GM12872 (cell line): ENCODE results near the gene SIK2.

Experiments used
- TF ChIP-seq, protein P1 (sequence below): IDR thresholded peaks from 3 replicates; pipeline ENCODE4 v1.5.1; 2011; ENCODE audit warnings: low read depth, mild to moderate bottlenecking, low read length, moderate library complexity; ENCODE audit not compliant: insufficient read depth

Gene SIK2

DNA sequence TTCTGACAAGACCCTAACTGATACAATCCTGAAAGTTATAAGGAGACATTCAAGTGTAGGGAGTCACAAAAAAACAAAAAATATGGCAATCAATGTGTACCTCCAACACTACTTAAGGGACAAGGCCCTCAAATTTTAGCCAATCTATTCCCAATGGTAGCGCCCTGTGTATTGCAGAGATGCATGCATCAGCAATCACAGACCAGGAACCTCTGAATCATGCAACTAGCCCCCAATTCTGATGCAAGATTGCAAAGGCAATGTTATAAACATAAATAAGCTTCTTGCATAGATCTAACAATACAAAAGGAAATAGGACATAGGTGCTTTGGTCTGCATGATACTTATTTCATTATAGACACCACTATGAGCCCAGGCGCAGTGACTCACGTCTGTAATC, 29.7 kb upstream of the SIK2 start:
- TF ChIP-seq, protein P1, sequence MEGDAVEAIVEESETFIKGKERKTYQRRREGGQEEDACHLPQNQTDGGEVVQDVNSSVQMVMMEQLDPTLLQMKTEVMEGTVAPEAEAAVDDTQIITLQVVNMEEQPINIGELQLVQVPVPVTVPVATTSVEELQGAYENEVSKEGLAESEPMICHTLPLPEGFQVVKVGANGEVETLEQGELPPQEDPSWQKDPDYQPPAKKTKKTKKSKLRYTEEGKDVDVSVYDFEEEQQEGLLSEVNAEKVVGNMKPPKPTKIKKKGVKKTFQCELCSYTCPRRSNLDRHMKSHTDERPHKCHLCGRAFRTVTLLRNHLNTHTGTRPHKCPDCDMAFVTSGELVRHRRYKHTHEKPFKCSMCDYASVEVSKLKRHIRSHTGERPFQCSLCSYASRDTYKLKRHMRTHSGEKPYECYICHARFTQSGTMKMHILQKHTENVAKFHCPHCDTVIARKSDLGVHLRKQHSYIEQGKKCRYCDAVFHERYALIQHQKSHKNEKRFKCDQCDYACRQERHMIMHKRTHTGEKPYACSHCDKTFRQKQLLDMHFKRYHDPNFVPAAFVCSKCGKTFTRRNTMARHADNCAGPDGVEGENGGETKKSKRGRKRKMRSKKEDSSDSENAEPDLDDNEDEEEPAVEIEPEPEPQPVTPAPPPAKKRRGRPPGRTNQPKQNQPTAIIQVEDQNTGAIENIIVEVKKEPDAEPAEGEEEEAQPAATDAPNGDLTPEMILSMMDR: no peak

DNA sequence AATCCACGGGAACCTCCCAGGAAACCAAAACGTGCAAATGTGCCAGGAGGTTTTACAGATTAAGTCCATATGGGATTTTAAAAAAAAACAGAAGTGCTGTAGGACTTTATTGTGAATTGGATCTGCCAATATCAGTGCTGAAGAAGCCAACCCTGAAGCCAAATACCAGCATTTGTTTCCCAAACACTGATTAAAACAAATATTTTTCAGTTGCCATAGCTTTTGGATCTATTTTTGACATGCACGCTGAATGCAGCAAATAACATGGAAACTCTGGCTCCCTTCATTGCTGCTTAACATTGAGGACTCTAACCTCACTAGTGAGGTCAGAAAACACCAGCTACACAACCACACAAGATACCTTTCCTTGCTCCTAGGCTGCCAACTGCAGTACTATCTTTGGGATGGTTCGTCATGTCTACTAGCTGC, 28.4 kb upstream of the SIK2 start:
- TF ChIP-seq, protein P1: no peak

DNA sequence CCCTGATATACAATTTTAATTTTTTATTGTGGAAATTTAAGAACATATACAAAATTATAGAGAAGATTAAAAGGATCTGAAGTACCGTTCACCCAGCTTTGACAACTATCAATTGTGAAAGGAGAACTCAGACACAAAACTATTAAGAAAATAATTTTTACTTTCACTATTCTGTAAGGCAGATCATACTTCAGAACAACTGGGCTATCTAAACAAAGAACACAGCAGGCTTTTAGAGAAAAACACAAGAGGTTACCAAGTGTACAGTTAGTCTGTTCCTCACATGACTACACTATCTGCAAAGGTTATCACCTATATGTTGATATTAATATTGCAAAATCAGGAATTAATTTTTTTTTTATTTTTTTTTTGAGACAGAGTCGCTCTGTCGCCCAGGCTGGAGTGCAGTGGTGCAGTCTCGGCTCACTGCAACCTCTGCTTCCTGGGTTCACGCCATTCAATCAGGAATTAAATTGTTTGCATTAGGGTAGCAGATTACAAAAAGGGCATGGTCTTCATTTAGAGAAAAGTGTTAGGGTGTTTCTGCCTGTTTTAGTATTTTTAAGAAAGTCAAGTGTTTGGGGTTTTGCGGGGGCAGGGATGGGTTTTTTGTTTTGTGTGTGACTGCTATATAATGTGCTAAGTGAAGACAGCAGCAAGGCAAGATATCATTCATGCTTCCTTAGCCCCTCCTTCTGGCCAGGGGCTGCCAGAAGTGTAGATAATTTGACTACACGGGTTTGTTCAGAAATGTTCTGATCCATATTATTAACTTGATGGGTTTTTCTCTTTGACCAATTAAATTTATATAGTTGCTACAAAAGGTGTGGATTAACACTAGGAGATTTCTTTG, 27.6 kb upstream of the SIK2 start:
- TF ChIP-seq, protein P1: no peak

DNA sequence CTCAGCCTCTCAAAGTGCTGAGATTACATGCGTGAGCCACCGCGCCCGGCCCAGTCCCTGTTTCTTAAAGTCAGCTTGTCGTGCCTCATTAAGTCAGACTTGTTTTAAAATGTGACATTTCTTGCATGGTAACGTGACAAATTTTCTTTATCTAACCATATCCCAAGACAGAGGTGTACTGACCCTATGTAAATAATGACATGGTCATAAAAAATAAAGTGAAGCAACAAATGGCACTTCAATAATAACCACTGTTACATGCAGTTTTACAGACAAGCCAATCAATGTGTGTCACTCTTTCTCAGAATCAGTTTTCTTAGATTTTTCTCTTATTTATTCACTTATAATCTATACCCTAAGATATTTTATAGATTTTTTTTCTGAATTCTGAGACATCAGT, 26.5 kb upstream of the SIK2 start:
- TF ChIP-seq, protein P1: no peak

DNA sequence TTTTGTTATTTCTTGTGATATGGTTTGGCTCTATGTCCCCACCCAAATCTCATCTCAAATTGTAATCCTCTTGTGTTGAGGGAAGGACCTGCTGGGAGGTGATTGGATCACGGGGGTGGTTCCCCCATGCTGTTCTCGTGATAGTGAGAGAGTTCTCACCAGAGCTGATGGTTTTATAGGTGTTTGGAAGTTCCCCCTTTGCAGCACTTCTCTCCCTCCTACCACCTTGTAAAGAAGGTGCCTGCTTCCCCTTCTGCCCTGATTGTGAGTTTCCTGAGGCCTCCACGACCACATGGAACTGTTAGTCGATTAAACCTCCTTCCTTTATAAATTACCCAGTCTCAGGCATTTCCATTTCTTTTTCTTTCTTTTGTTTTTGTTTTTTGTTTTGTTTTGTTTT, 24.4 kb upstream of the SIK2 start:
- TF ChIP-seq, protein P1: no peak

DNA sequence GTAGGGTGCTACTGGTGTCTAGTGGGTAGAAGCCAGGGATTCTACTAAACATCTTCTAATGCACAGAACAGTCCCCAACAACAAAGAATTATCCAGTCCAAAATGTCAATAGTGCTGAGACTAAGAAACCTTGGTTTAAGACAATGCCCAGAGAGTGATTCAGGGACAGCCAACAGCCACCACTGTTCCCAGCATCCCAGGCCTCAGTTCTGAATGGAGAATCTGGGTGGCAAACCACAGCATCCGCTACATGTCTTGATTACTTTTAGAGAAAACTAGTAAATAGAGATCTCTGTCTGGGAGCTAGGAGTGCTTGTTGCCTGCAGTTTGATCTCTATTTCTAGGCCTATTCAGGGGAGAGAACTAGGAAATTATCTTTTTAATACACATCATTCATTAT, 20.9 kb upstream of the SIK2 start:
- TF ChIP-seq, protein P1: no peak

DNA sequence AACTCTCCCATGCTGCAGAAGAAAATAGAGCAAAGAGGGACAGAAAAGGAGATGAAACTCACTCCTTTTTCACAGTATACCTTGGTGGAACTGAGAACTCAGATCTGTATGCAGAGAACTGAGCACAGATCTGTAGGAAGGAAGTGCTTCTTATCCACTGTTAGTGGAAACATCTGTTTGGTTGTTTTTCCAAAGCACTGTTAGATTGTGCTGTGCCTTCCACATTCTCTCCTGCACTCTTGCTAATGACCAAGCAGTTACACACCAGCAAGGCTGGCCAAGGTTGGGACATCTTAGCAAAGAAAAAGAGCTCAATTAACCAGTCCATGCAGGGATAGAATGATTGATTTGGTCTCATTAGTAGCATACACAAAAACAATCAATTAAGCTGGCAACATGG, 20.1 kb upstream of the SIK2 start:
- TF ChIP-seq, protein P1: no peak
